ENCODE results near the gene MCM8. TPM values are rescaled to one million over a fixed set of nuclear protein-coding genes. Genes with fewer than 3 reads are reported as not detected.

The MCM8 gene
- total RNA-seq, 1 donor from 2014 or later: 0.96 TPM

GRCh38 chr20:5914859-5915258 is 35.6 kb upstream of the MCM8 start:
- Histone ChIP-seq H3K27ac (no peak overlapping the region), H3K27me3 (no peaks in the 10 kb centered on the region), H3K36me3 (no peaks in the 10 kb centered on the region), H3K4me3 (no peak overlapping the region), H3K4me1 (no peaks in the 10 kb centered on the region), H3K9me3 (no peaks in the 10 kb centered on the region)
- no peak for DNase-seq (ENCODE audit: low spot score in 2 of 2)
- intact Hi-C loops (cut with DNase I): no loop called here
- TF ChIP-seq CTCF (IDR thresholded peaks at IDR 0.05): no peak

- intact Hi-C loops (cut with DNase I): no loop called here
Observed at GRCh38 chr20:5918856-5919625, 31.4 kb upstream of the MCM8 start.

GRCh38 chr20:5919626-5920544 is 30.6 kb upstream of the MCM8 start:
- Histone ChIP-seq H3K27ac (no peak overlapping the region), H3K4me3 (no peak overlapping the region), H3K27me3 (no peaks in the 10 kb centered on the region), H3K36me3 (no peaks in the 10 kb centered on the region), H3K9me3 (no peaks in the 10 kb centered on the region), H3K4me1 (no peaks in the 10 kb centered on the region)
- intact Hi-C loops (cut with DNase I): no loop called here
- TF ChIP-seq CTCF (IDR thresholded peaks at IDR 0.05): no peak
- no peak for DNase-seq (ENCODE audit: low spot score in 2 of 2)

More at GRCh38 chr20:5918856-5919625, 31.4 kb upstream of the MCM8 start:
- DNase-seq (ENCODE audit: low spot score in 2 of 2): no peak
- H3K27me3 ChIP-seq: no peaks in the 10 kb centered on the region
- no peaks in the 10 kb centered on the region for H3K36me3 ChIP-seq
- H3K27ac ChIP-seq: no peak overlapping the region
- no peak overlapping the region for H3K4me3 ChIP-seq
- H3K9me3 ChIP-seq: no peaks in the 10 kb centered on the region
- H3K4me1 ChIP-seq: no peaks in the 10 kb centered on the region
- TF ChIP-seq CTCF (IDR thresholded peaks at IDR 0.05): no peak

GRCh38 chr20:5920581-5920980 is 29.9 kb upstream of the MCM8 start:
- TF ChIP-seq CTCF (IDR thresholded peaks at IDR 0.05): no peak
- Histone ChIP-seq H3K27ac (no peak overlapping the region), H3K4me1 (no peaks in the 10 kb centered on the region), H3K27me3 (no peaks in the 10 kb centered on the region), H3K9me3 (no peaks in the 10 kb centered on the region), H3K36me3 (no peaks in the 10 kb centered on the region), H3K4me3 (no peak overlapping the region)
- DNase-seq (ENCODE audit: low spot score in 2 of 2): no peak
- intact Hi-C loops (cut with DNase I): no loop called here

GRCh38 chr20:5923493-5923892 is 27.0 kb upstream of the MCM8 start:
- H3K36me3 ChIP-seq: no peaks in the 10 kb centered on the region
- no peak for DNase-seq (ENCODE audit: low spot score in 2 of 2)
- TF ChIP-seq CTCF (IDR thresholded peaks at IDR 0.05): no peak
- no peak overlapping the region for H3K4me3 ChIP-seq
- H3K27ac ChIP-seq: no peak overlapping the region
- no peaks in the 10 kb centered on the region for H3K27me3 ChIP-seq
- no peaks in the 10 kb centered on the region for H3K9me3 ChIP-seq
- intact Hi-C loops (cut with DNase I): no loop called here
- H3K4me1 ChIP-seq: no peaks in the 10 kb centered on the region

Measured in ascending aorta (tissue), 2 donors.